Stimulated activated CD4-positive, alpha-beta T cell treated with anti-CD3 and anti-CD28 coated beads, Interleukin-4, amount 100 ng/mL, for 4 hours (primary cell): ENCODE results near the gene TMEM132D.

Experiments
- DNase-seq, 2 experiments: peaks; one replicate each; pipeline ENCODE4 v3.0.0-alpha.2; 2020

Gene TMEM132D

DNA sequence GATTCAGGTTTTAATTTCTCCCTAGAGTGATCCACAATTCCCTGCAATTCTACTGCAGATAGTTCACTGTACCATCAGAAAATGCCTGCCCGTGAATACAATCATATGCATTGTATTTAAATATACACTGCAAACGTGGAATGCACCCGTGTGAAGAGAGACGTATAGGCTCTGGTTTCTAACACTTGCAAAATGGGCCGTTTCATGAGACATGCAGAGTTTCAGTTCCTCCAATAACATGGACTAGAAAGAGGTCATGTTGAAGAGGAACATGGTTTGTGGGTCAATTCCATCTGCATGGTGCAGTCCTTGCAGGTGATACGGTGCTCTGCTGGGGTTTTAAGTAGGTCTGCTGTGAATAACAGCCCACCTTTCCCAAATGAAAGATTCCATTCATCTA is 373.3 kb downstream of the TMEM132D start:
- DNase-seq = no peak

DNA sequence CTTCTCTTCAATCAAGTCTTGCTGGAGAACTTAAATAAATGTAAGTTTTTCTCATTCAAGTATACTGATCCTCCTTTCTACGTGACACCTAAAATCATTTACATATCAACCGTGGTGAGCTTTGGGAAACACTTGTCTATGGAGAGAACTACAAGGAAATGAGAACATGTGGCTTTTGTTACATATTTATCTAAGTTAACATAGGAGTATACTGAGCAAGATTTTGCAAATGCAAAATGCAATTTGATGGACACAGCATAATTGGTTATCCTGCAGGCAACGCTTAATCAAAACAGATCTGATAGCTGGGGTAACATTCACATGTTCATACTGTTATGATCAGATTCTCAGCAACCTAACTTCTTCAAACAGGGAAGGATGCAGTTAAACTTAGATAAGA is 376.3 kb downstream of the TMEM132D start:
- no peak for DNase-seq

DNA sequence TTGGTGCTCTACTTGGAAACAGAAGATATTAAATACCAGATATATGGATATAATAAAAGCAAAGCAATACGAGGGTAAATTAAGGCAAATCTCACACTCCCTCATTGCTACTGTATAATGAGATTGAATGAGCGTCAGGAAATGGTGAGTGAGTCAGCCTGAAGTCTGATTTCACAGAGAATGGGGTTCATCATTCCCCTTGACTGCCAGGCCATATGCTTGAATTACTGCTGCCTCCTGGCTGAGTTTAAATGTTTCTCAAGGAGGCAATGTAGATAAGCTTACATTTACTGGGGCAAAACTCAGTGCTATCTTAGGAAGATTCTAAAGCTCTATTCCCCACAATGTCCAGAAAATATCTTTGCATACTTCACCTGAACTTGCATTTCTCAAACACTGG is 380.2 kb downstream of the TMEM132D start:
- DNase-seq = no peak

DNA sequence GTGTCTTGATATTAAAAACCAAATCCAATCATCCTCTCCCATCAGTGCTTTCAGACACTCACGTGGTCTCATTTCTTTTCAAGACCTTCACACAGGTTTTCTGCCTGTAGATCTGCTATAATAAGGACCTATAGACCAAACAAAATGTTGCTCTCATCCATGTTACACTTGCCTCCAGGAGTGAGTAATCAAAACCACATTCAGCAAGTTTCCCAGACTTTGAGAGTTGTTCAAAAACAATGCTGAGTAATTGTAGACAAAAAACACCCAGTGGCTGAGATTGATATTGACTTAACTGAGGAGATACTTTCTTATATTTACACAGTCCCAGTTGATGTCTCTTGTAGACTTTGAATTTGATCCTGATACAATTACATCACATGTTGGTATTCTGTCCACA is 383.1 kb downstream of the TMEM132D start:
- DNase-seq = no peak

DNA sequence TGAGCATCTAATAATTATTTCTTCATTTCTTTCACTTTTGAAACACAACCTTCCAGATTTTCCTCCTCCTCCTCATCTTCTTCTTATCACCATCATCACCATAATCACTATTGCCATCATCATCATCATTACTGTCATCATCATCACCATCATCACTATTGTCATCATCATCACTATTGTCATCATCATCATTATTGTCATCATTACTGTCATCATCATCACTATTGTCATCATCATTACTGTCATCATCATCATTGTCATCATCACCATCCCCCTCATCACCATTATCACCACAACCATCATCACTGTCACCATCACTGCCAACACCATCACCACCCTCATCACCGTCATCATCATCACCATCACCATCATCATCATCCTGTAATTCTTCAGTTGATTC is 400.0 kb downstream of the TMEM132D start:
- no peak for DNase-seq

DNA sequence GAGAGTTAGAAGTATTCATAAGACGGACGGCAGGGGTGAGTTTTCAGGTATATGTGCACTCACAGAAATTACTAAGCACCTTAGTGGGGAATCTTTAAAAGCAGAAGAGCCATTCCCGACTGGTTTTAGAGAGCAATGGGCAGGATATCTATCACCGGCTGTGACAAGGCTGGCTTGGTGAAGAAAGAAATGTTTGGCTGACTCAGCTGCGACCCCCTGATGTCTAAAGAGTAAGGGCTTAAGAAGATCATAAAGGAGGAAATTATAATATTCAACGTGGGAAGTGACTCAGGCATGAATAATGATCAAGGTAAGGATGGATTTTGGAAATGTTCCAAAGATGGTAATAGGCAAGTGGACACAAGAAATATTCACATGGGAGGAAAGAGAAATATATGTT is 407.6 kb downstream of the TMEM132D start:
- DNase-seq = no peak

DNA sequence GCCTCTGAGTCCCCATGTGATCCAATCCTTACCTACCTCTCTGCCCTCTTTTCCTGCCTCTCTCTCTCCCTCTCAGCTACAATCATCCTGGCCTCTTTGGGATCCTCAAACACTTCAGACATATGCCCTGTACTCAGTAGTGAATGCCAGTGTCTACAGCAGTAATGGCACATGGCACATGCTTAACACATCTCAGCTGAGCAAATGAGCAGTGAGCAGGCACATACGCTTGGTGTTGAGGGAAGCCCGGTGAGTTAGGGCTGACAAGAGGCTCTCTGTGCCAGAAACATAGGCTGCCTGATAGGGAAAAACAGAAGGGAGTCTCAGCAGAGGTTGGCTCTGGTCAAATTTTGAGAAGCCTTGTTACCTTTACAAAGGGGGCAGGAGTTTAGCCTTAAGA is 409.1 kb downstream of the TMEM132D start:
- DNase-seq = no peak

DNA sequence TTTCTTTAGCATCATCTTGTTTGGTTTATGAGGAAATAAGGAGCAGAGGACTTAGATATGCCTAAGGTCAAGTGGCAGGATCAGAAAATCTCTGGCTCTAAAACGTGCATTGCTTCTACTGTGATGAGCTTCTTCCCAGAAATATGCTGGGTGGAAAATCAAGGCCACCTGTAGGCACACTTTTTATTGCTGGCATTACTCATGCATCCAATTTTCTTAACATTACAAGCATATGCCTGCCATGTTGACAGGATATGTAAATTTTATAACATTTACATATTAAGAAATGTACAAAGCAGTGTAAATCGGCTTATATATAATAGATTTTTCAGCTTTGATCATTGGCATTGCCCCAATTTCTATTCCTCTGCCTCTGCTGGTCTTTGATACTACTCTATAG is 409.6 kb downstream of the TMEM132D start:
- DNase-seq = no peak

DNA sequence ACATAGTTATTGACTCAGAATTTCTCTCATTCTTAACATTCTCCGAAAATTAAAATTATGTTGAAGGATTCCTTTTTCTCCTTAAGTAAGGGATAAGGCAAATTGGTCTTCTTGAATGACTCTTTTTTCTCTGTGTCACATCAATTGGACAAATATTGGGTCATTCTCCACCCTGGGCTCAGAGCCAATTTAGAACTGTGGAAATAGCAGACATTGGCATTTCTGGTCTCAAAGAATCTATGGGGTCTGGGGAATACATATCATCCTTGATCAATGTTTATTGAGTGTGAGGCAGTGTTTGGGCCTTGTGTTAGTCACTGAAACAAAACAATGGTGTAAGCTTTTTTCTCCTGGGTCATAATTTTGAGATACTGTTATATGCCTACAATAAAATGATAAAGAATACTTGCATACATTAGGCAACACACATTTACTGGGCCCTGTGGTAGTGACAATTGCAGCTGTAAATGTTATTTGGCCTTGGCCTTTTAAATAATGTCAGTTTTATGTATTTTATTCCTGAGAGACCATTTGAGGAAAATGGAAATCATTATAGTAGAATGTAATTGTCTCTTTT is 414.6 kb downstream of the TMEM132D start:
- DNase-seq = no peak

DNA sequence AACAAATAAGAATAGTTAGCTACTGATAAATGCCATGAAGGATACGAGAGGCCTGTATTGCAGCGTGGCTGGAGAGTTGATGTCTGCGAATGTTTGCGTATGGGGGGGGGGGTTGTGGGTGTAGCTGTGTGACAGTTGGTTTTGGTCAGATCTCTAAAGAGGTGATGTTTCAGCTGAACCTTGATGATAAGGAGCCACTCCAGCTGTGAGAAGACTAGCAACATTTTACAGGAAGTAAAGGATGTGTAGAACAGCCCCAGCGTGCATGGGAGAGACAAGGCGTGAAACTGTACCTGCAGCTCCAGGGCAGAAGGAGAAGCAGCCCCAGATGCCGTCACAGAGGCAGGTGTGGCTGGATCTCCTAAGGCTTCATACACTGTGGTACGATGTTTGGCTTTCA is 416.9 kb downstream of the TMEM132D start:
- DNase-seq = no peak

DNA sequence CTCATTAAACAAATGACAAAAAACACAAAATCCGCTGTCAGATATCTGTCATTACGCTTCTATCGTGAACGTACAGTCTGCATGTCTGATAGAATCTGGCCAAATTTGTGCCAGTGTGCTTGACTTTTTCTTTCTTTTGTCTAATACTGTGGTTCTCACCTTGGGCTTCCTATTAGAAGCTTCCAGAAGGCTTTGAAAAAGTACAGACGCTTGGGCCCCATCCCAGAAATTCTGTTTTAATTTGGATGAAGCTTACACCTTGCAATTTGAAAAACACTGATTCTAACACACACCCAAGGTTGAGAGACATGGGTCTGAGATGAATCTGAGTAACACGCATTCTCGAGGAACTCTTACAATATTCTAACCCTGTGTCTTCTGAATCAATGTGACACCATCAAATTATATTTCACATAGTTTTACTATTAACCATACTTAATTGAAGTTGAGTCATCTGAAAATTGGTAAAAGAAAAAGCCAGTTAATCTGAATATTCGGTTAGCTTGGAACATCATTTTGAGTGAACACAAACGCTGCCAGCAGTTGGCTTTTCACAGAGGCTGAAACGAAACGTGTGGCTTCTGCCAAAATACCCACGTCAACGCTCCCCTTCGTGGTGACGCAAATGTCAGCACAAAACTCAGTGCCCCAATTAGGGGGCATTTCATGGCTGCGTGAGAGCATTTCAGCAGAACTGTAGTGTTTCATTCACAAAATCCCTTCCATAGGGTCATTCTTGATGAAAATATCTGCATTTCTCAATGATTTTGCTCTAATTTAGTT is 420.5 kb downstream of the TMEM132D start:
- DNase-seq = no peak

DNA sequence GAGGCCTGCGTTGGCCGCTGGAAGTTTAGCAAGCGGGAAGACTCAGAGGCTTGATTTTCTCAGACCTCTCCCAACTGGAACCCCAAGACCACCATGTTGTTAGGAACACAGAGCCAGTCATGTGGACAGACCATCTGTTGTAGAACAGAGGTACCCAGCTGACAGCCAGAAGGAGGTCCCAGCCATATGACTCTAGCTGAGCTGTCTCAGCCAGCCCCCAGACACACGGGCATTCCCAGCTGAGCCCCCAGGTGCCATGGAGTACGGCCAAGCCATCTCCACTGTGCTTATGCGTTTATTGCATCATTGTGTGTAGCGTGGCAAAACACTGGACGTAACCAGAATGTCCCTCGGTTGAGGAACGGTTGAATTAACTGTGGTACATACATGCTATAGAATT is 421.9 kb downstream of the TMEM132D start:
- DNase-seq = no peak

DNA sequence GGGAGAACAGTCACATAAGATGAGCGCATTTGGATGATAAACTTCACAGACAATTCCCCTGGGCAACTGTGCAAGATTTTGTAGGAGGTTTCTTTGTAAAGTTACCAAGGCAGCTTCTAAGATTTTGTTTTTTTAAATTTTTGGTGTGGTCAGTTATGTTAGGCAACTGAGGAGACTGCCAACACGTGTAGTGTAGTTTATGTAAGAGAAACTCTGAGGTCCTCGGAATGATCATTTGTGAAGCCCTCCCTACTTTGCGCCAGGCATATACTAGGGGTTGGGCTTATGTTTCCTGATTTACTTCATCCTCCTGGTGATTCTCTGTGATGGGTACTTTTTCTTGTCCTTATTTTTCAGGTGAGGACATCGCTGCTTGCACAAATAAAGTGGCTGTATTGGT is 433.6 kb downstream of the TMEM132D start:
- DNase-seq = no peak

DNA sequence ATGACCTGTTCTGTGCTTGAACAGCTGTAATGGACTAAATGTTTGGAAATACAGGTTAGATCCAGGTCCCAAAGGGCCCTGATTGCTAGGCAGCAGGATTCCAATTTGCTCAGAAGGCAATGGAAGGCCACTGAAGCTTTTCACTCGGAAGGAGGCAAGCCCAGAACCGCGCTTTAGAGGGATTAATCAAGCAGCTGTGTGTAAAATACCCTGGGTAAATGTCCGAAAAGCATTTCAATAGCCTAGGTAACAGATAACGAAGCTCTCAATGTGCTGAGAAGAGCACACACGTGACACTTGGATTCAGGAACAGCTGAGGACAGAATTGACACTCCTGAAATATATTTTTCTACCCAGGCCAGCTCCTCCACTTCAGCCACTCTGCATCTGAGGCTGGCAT is 436.1 kb downstream of the TMEM132D start:
- no peak for DNase-seq

DNA sequence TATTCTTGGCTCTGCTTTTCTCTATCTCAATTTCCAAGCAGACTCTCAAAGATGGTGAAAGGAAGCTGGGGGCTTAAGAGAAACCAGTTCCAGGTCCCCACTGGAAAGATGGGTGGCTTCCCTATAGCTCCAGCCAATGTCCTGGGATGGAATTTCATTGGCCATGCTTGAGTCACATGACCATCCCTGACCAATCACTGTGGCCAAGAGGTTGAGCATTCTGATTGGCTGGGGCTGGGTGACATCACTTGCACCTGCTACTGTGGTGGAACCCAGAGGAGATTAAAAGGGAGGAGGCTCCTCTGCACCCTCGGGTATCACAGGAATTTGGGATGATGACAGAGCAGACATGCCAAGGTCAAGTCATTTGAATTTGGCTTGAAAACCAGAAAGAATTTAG is 436.5 kb downstream of the TMEM132D start:
- no peak for DNase-seq

DNA sequence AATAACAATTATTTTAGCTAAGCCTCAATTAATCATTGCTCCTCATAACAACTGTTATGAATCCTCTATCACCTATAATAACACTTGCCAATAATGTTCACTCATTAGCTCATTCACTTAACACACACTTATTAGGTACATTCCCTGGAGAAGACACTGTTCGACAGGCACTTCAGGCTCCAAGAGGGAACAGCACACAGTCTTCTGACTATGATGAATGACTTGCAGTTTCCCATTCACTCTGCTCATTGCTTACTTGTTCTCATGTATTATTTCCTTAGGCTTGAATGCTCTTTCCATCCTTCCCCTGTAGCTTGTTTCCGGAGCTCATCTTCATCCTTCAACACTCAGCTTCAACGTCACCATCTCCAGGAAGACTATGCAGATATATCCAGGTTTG is 437.3 kb downstream of the TMEM132D start:
- no peak for DNase-seq

DNA sequence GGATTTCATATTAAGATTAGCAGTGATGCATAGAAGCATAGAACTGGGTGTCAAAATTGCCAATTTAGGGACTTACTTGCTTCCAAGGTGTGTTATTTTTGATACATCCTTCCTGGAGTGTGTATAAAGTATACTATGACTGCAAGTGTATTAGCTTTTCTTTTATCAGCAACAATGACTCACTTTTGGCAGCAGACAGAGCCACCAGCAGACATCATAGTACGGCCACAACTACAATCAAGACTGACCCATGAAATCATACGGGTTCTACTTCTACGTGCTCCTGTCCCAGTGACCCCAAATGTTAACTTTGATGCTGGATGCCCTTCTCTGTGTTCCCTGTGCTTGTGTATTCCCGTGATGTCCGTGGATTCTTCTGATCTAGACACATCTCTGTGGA is 443.9 kb downstream of the TMEM132D start:
- DNase-seq = no peak

DNA sequence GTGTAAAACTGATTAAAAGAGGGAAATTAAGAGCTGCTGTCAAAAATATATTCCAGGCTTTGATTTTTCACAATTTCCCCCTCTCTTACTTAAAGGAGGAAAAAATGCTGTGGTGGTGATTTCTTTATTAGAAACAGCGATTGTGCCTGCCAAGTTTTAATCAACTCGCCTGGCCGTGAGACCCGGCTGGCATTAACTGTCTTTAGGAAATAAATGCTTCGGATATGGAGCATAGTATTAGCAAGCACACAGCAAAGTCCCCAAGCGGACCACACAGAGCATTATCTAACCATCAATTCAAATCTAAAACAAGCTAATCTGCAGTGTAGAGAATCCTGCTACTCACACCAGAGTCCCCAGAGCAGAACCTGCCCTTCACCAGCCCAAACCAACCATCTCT is 457.1 kb downstream of the TMEM132D start:
- DNase-seq = no peak

DNA sequence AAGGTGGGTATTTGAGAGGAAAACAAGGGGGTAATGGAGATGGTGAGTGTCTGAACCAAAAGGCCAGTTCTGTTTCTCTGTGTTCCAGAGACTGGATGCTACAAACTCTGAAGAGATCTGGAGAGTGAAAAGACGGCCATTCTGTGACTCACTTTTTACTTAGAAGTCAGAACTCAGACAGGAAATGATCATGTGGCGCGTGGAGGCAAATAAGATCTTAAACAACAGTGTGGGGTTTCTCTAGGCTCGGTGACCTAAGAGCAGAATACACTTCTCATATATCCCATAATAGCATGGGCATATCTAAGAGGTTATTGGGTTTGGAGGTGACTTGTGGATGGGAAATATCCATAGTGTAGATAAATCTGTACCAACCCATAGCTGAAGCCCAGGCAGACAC is 463.5 kb downstream of the TMEM132D start:
- DNase-seq = no peak

DNA sequence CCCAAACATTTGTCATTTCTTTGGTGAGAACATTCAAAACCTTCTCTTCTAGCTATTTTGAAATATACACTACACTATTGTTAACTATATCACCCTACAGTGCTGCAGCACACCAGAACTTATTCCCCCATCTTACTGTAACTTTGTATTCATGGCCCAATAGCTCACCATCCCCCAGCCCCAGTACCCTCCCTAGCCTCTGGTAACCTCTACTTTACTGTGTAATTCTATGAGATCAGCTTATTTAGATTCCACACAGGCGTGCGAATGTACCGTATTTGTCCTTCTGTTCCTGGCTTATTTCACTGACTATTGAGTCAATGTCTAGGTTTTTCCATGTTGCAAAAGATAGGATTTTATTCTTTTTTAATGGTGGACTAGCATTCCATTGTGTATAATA is 469.0 kb downstream of the TMEM132D start:
- no peak for DNase-seq

DNA sequence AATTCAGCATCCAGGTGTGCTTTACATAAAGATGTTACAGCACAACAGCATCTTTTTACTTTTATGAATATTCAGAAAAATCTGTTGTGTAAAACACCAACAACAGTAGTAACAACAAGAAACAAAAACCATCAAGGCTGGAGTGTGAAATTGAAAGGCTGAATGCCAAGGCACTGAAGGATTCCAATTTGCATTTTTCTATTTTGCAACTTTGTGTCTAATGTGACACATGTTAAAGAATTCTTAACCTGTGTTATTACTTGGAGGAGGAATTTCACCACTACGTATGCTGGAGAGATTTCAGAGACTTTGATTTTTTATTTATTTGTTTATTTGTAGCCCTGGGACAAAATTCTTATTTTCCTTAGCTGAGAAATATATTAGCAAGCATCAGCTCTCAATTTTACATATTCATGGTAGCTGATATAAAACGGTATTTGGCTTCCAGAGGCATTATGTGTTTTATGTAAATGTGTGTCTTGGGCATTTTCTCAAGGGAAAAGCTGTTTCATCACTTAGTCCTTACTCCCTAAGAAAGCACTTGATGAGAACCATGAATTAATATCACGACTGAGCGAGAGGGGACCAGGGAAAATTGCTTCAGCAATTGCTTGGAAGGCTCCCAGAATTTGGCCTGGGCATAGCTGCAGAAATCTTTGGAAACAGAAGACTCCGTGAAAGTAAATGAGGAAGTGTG is 475.4 kb downstream of the TMEM132D start:
- no peak for DNase-seq

DNA sequence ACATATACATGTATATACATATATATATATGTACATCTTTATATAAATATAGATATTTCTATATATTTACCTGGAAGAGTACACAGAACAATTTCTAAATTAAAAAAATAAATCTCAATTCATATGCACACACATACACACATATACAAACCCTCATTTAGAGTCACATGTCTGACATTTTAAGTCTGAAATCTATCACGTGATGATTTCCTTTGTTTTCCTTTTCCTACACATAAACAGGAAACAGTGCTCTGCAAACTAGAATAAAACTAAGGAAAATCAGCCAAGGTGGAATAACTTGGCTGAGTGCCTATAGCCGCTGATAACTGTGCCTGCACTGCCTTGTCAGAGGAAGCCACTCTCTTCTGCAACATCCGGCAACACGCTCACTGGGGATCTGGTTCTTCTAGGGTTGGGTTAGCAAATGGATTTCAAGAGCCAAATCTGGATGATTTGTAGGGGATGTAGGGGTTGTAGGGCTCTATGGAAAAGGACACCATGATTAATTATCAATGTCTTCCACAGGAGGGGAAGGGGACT is 480.7 kb downstream of the TMEM132D start:
- no peak for DNase-seq

DNA sequence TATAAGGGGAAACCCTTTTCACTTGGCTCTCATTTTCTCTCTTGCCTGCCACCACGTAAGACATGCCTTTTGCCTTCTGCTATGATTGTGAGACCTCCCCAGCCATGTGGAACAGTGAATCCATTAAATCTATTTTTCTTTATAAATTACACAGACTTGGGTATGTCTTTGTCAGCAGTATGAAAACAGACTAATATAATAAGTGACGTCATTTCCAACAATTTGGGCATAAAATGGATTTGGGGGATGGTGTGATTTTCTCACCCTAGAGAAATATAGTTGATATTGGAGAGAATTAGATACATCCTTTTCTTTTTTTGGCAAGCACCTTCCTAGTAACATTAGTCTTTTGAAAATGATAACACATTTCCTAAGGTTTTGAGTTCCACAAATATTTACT is 490.5 kb downstream of the TMEM132D start:
- no peak for DNase-seq

DNA sequence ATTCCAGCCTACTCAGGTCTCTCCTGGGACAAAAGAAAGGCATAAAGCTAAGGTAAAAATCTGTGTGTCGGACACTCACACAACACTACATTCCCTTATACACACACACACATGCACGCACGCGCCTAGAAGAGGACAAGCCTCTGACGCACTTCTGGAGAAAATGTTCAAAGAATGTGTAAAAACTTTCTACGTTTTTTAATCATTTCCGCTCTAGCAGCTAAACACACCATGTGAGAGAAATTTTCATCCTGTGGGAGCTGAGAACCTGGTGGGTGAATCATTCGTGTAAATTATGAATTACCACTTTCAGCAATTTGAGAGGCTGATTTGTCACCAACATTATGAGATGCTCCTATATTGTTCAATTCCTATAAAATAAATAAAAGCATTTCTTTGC is 494.5 kb downstream of the TMEM132D start:
- DNase-seq = no peak
